ENCODE results near the gene NAP1L4.

The NAP1L4 gene

GRCh38 chr11:2934611-2935239, 57.4 kb downstream of the NAP1L4 start:
- no peak for DNase-seq (ENCODE audit: low read depth in 3 of 3)

GRCh38 chr11:2934021-2934550, 58.0 kb downstream of the NAP1L4 start:
- no peak for DNase-seq (ENCODE audit: low read depth in 3 of 3)

GRCh38 chr11:2933375-2934020, 58.6 kb downstream of the NAP1L4 start:
- peak in 1 of 3 experiments; percentile 35 for DNase-seq (ENCODE audit: low read depth in 3 of 3)

GRCh38 chr11:2932850-2933251, 59.3 kb downstream of the NAP1L4 start:
- DNase-seq (ENCODE audit: low read depth in 3 of 3), result no peak

- no peak for DNase-seq (ENCODE audit: low read depth in 3 of 3)
Measured at GRCh38 chr11:2931771-2932738, 60.1 kb downstream of the NAP1L4 start.

GRCh38 chr11:2931420-2931746, 60.7 kb downstream of the NAP1L4 start:
- DNase-seq (ENCODE audit: low read depth in 3 of 3), result no peak

- DNase-seq (ENCODE audit: low read depth in 3 of 3), result peak in 1 of 3 experiments; percentile 35
Measured at GRCh38 chr11:2930704-2931419, 61.3 kb downstream of the NAP1L4 start.

GRCh38 chr11:2929950-2930703, 62.0 kb downstream of the NAP1L4 start:
- peak in 2 of 3 experiments; percentile 6 to 35 for DNase-seq (ENCODE audit: low read depth in 3 of 3)

- DNase-seq (ENCODE audit: low read depth in 3 of 3), result peak in 1 of 3 experiments; percentile 50
Measured at GRCh38 chr11:2929531-2929949, 62.6 kb downstream of the NAP1L4 start.

- peak in 2 of 3 experiments; percentile 49 to 71 for DNase-seq (ENCODE audit: low read depth in 3 of 3)
Measured at GRCh38 chr11:2928605-2929530, 63.3 kb downstream of the NAP1L4 start, which contains the start of gene PHLDA2. Gene PHLDA2 (minus strand): TSS chr11:2929420. CDS start chr11:2929364, 56 bp downstream.

- no peak for DNase-seq (ENCODE audit: low read depth in 3 of 3)
Measured at GRCh38 chr11:2927851-2928604, 64.1 kb downstream of the NAP1L4 start.

- DNase-seq (ENCODE audit: low read depth in 3 of 3), result no peak
Measured at GRCh38 chr11:2927121-2927800, 64.9 kb downstream of the NAP1L4 start.

- no peak for DNase-seq (ENCODE audit: low read depth in 3 of 3)
Measured at GRCh38 chr11:2926611-2927051, 65.5 kb downstream of the NAP1L4 start.

GRCh38 chr11:2924821-2925675, 67.1 kb downstream of the NAP1L4 start:
- no peak for DNase-seq (ENCODE audit: low read depth in 3 of 3)

GRCh38 chr11:2924381-2924780, 67.7 kb downstream of the NAP1L4 start:
- no peak for DNase-seq (ENCODE audit: low read depth in 3 of 3)

- no peak for DNase-seq (ENCODE audit: low read depth in 3 of 3)
Measured at GRCh38 chr11:2923446-2924375, 68.4 kb downstream of the NAP1L4 start.

Data from stimulated activated CD4-positive, alpha-beta T cell treated with anti-CD3 and anti-CD28 coated beads, TNF-alpha, amount 100 ng/mL, for 24 hours (primary cell).